GM12892 (cell line): Measurements from ENCODE around the gene PCDHGC3.

Source experiments
- DNase-seq: peaks from one replicate; pipeline ENCODE4 v3.0.0; 2011; ENCODE audit not compliant: insufficient read length
- FAIRE-seq: peaks from 2 replicates; lab custom pipeline; 2011; peaks lifted over from hg19 to GRCh38; lab: Jason Lieb, UNC
- POLR2A ChIP-seq: IDR thresholded peaks from 2 replicates; pipeline ENCODE4 v1.6.1; 2011; ENCODE audit warnings: low read depth, low read length, control low read depth
- POLR2AphosphoS5 ChIP-seq: IDR thresholded peaks from 2 replicates; pipeline ENCODE4 v1.6.1; 2011; ENCODE audit warnings: low read depth, low read length, control low read depth
- TAF1 ChIP-seq: IDR thresholded peaks from 2 replicates; pipeline ENCODE4 v1.6.1; 2011; ENCODE audit warnings: low read depth, mild to moderate bottlenecking, control low read depth, low read length, borderline replicate concordance

The PCDHGC3 gene

DNA sequence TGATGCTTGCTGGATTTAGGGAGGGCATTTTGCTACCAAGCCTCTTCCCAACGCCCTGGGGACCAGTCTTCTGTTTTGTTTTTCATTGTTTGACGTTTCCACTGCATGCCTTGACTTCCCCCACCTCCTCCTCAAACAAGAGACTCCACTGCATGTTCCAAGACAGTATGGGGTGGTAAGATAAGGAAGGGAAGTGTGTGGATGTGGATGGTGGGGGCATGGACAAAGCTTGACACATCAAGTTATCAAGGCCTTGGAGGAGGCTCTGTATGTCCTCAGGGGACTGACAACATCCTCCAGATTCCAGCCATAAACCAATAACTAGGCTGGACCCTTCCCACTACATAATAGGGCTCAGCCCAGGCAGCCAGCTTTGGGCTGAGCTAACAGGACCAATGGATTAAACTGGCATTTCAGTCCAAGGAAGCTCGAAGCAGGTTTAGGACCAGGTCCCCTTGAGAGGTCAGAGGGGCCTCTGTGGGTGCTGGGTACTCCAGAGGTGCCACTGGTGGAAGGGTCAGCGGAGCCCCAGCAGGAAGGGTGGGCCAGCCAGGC lies 36.1 kb downstream of the PCDHGC3 start:
- FAIRE-seq (no peak), DNase-seq (no peak)
- TF ChIP-seq POLR2AphosphoS5 (no peak), POLR2A (no peak), TAF1 (no peak)

DNA sequence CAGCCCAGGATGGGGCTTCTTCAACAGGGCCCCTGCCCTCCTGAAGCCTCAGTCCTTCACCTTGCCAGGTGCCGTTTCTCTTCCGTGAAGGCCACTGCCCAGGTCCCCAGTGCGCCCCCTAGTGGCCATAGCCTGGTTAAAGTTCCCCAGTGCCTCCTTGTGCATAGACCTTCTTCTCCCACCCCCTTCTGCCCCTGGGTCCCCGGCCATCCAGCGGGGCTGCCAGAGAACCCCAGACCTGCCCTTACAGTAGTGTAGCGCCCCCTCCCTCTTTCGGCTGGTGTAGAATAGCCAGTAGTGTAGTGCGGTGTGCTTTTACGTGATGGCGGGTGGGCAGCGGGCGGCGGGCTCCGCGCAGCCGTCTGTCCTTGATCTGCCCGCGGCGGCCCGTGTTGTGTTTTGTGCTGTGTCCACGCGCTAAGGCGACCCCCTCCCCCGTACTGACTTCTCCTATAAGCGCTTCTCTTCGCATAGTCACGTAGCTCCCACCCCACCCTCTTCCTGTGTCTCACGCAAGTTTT lies 36.7 kb downstream of the PCDHGC3 start:
- TF ChIP-seq POLR2AphosphoS5: no peak
- no peak for TF ChIP-seq POLR2A
- TF ChIP-seq TAF1: no peak
- DNase-seq: peak; percentile 73
- no peak for FAIRE-seq

DNA sequence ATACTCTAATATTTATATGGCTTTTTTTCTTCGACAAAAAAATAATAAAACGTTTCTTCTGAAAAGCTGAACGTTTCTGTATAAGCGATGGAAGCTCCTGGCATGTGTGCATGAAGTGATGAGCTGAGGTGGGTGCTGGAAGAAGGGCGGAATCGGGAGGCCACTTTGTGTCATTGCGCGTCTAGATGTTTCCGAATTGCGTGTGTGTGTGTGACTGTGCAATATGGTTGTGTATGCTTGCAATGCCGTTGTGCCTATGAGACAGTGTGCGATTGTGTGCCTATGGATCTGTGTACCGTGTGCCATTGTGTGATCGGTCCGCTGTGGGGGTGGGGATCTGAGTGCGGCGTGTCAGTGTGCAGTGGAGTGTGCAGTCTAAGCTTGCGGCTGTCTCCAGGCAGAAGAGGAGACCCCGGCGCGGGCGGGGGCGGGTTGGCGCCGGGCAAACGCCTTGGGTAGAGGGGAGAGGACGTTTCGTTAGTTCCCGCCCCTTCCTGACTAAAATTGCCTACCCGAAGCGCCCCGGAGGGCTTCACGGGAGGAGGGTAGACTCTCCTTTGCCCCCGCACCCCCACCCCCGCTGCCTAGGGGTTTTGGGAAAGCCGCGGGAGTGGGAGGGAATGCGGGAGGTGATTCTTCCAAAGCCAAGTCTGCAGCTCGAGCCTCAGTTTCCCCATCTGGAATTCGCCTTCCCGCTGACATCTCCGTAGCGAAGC lies 37.3 kb downstream of the PCDHGC3 start:
- FAIRE-seq (peak; percentile 98), DNase-seq (no peak)
- 0 out of 2 replicates have a peak, but pooled peaks have one; percentile 5 for TF ChIP-seq POLR2A
- TF ChIP-seq TAF1: no peak
- 0 out of 2 replicates have a peak, but pooled peaks have one; percentile 19 for TF ChIP-seq POLR2AphosphoS5

DNA sequence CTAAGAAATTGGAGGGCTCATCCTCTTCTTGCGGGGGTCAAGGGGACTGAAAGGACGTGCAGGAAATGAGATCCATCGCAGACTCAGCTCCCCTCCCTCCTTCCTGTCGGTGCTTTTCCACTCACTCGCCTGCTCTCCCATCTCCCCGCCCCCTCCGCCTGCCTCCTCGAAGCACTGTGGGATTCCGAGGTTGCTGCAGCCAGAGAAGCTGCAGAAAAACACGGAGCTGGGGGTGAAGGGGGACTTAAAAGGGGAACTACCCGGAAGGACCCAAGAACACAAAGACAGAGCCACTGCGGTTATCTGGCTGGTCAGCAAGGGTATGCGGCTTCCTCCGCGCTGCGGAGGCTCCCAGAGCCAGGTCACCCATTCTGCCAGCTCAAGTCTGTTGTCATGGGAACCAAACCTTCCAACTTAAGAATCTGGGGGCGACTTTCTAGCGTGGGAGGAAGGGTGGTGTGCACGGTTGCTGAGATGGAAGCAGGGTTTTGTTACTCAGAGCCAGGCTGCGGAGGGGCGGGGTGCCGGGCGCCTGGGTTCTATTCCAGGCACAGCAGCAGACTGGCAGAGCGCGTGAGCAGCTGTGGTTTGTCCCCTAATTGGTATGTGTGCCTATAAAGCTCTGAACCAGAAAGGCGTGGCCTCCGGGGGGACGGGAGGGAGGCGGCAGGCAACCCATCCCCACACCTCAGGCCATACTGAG lies 38.0 kb downstream of the PCDHGC3 start:
- DNase-seq (peak; percentile 49), FAIRE-seq (peak; percentile 90)
- peak; percentile 31; the same call in 1 of the 2 replicates for TF ChIP-seq POLR2A
- TF ChIP-seq POLR2AphosphoS5: no peak
- 0 out of 2 replicates have a peak, but pooled peaks have one; percentile 16 for TF ChIP-seq TAF1

DNA sequence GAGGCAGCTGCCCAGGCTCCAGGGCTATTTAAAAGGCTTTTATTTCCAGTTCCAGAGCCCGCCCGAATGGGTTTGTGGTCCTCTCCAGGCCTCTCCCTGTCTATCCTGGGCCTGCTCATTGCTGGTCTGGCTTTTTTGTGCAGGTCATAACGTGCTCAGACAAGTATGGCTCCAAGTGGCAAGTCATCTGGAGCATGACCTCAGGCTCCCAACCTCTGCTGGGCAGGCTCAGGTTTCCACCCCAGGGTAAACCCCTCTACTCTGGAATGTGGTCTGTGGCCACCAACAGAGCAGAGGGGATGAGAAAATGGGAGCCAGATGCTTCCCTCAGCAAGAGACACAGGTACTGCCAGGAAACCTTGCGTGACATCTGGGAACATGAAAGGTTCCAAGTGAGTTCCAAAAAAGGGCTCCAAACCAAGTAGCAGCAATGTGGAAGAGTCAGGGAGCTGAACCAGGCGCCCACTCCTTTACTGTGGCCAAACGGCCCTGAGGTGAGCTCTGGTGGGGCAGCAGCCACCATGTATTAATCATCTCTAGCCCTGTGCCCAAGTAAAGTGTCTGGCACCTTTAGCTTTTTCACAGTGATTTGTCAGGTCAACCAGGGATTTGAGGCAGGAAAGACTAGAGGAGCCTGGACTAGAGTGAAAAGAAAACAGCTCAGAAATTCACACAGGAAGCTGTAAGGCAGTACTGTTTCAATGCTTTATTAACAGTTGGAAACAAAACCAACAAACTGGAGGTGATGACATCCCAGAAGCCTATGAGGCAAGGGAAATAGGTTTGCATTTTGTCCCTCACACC lies 38.8 kb downstream of the PCDHGC3 start:
- FAIRE-seq: no peak

DNA sequence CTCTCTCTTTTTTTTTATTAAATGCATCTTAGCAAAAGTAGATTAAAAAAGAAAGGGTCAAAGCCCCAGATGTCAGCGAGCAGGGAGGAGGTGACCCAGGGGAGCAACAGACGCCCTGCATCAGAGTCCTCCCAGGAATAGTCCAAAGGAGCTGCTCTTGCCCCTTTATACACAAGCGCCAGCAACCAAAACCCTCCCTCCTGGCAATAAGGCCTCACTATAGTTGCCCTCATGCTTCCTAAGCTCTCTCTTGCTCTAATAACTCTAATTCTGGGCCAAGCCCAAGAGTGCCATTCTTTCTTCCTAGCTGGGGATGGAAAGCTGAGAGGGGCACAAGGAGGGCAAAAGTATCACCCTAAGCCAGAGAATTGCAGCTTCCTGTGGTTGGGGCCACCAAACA lies 39.4 kb downstream of the PCDHGC3 start:
- FAIRE-seq (no peak), DNase-seq (no peak)
- no peak for TF ChIP-seq POLR2AphosphoS5
- TF ChIP-seq TAF1: no peak
- no peak for TF ChIP-seq POLR2A

More for the DNA sequence above, 38.8 kb downstream of the PCDHGC3 start:
- no peak for DNase-seq
- TF ChIP-seq POLR2A (no peak; the same call in 1 of the 2 replicates), POLR2AphosphoS5 (no peak), TAF1 (no peak)

DNA sequence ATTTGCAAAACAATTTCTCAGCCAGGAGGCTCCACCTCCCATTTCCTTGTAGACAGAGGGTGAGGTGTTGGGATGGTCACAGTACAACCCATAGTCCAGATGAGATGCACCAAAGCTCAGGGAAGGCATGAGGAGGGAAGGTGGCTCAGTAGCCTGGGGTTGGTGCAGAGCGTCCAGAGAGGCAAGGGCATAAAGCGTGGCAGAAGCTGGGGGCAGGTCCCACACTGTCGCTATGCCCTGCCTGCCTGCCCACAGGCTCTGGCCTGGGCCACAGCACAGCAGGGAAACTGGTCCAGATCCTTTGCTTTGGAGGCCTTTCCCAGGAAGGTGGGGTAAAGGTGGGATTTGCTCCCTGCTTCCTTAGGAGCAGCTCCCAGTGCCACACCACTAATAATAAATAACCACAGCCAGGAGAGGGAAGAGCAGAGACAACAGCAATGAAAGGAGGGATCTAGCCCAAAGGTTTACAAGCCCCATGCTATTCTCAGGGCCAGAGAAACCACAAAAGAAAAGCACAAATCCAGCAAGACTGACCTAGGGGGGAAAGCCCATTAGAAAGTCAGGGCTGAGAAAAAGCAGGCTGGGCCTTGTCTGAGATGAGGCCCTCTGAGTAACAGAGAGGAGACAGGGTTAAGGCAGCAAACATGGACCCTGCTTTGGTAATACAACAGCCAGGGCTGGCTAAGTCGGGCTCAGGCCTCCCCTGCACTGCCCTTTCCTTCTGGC lies 40.3 kb downstream of the PCDHGC3 start:
- no peak for DNase-seq
- peak; percentile 30 for FAIRE-seq
- TF ChIP-seq POLR2AphosphoS5 (no peak), TAF1 (no peak), POLR2A (no peak)

DNA sequence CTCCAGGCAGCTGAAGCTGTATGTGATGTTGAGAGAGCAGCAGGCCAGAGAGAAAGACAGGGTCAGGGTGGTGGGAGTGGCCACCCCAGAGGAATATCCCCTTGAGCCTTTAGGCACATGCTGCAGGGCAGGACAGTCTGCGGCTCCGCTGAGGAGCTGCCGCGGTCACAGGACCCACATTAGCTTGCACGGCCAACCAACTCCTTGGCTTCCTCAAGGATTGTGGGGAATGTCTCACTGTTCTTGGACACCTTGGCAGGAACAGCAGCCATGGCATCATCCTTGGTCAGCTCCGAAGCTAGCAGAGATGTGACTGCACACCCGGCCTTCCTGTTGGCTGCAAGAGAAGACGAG lies 40.9 kb downstream of the PCDHGC3 start:
- FAIRE-seq (no peak), DNase-seq (no peak)
- TF ChIP-seq POLR2AphosphoS5: no peak
- no peak for TF ChIP-seq POLR2A
- no peak for TF ChIP-seq TAF1

DNA sequence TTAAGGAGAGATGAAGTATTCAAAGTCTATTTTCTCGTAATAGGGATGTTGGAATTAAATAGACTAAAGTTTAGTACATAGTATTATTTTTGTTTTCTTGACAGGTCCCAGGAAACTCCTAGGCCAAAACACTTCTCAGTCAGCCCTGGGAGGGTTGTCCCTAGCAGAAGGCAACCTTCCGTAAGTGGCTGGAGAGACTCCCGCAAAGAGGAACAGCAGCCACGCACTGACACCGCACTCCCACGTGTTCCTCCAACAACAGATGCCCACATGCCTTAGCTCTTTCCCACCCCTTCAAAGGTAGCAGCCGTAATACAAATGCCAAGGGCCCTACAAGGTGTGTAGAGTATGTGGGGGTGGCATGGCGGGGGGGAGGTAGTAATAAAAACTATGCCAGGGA lies 41.5 kb downstream of the PCDHGC3 start:
- FAIRE-seq (no peak), DNase-seq (no peak)
- TF ChIP-seq TAF1: no peak
- no peak for TF ChIP-seq POLR2AphosphoS5

DNA sequence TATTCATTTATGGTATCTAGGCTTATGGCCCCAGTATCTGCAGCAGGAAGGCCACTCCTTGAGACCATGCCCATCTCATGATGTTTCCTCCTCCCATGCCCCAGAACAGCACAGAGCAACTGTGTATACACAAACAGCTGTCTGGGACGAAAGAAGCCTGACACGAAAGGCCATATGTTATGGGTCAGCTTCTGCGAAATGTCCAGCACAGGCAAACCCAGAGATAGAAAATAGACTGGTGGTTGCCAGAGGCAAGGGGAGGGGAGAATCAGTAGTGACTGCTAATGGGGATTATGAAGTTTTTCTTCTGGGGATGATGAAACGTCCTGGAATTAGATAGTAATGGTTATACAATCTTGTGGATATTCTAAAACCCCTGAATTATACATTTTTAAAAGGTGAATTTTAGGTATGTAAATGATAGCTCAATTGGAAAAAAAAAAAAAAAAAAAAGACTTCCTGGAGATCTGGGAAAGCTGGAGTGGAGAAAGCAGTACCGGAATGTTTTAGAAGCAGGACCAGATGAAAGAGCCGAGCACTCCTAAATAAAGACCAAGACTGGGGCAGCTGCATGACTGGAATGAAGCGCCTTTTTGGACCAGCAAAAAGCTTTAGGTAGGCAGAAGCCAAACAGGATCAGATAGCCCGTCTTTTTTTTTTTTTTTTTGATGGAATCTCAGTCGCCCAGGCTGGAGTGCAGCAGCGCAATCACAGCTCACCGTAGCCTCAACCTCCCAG lies 42.3 kb downstream of the PCDHGC3 start:
- no peak for TF ChIP-seq POLR2A
- no peak for TF ChIP-seq POLR2AphosphoS5
- no peak for TF ChIP-seq TAF1
- DNase-seq (no peak), FAIRE-seq (no peak)
